Sigmoid colon (tissue), 7 donors: ENCODE results near the gene RBM38. TPM values are rescaled to one million over a fixed set of nuclear protein-coding genes. Genes with fewer than 3 reads are reported as not detected.

Experiments used
- DNase-seq: peaks from one replicate; pipeline ENCODE4 v3.0.0-alpha.2; 2019
- H3K27ac ChIP-seq, 4 donors: fragments of 200-600 bp; sonication (generic); one replicate each; pipeline ENCODE4 v1.5.1; 2016 to 2019; ENCODE audit warnings: mild to moderate bottlenecking in 1 of 4
- H3K27me3 ChIP-seq, 3 donors: fragments of 200-600 bp; sonication (generic); one replicate each; pipeline ENCODE4 v1.5.1; 2019; ENCODE audit warnings: mild to moderate bottlenecking in 1 of 3
- H3K36me3 ChIP-seq, 4 donors: fragments of 200-600 bp; sonication (generic); one replicate each; pipeline ENCODE4 v1.5.1; 2016 to 2019
- H3K4me1 ChIP-seq, 4 donors: fragments of 200-600 bp; sonication (generic); one replicate each; pipeline ENCODE4 v1.5.1; 2017 to 2019
- H3K4me3 ChIP-seq, 4 donors: fragments of 200-600 bp; sonication (generic); one replicate each; pipeline ENCODE4 v1.5.1; 2017 to 2019; ENCODE audit warnings: mild to moderate bottlenecking in 2 of 4, moderate library complexity in 1 of 4
- H3K9me3 ChIP-seq, 4 donors: fragments of 200-600 bp in 3 of 4; sonication (generic) in 3 of 4; one replicate each; pipeline versions ENCODE4 v1.5.1 to v1.6.1; 2013 to 2019
- CTCF ChIP-seq, 4 experiments: fragments of 450-650 bp in 3 of 4; fragments of 200-600 bp in 1 of 4; IDR thresholded peaks; one replicate each; pipeline ENCODE4 v1.5.1; 2016 to 2019; ENCODE audit warnings: antibody characterized with exemption in 4 of 4, mild to moderate bottlenecking in 3 of 4, moderate library complexity in 2 of 4
- EP300 ChIP-seq, 4 donors: sonication (generic); formaldehyde crosslinking; IDR thresholded peaks; one replicate each; pipeline ENCODE4 v1.6.1; 2017; ENCODE audit warnings: antibody characterized with exemption in 4 of 4
- POLR2A ChIP-seq, 2 donors: fragments of 450-650 bp; IDR thresholded peaks; one replicate each; pipeline ENCODE4 v1.6.1; 2016; ENCODE audit warnings: antibody characterized with exemption in 2 of 2, mild to moderate bottlenecking in 2 of 2, moderate library complexity in 2 of 2
- POLR2AphosphoS5 ChIP-seq, 4 donors: sonication (generic); formaldehyde crosslinking; IDR thresholded peaks; one replicate each; pipeline ENCODE4 v1.6.1; 2017; ENCODE audit warnings: antibody characterized with exemption in 4 of 4
- WGBS, 2 donors: extraction: QIAGEN DNeasy Blood & Tissue Kit; methylation state at CpG; one replicate each; pipeline ENCODE4 v1.1.7; 2013; 5-methylcytosine and 5-hydroxymethylcytosine counted together
- intact Hi-C: fragments of 100-400 bp; cut with DNase I; formaldehyde crosslinking; loops from one replicate; pipeline ENCODE4 v1.15.1; 2023
- polyA plus RNA-seq, 3 donors: library from polyadenylated mRNA; stranded (reverse); fragments of 200-250 nt; gene quantifications; one replicate each; pipeline ENCODE4 v1.2.3, GENCODE V29; 2013
- total RNA-seq, 4 donors: library from RNA; depleted of rRNA; stranded (reverse); fragments of >200 nt; gene quantifications; one replicate each; pipeline ENCODE4 v1.1.0, GENCODE V29; 2016
- donor health status: healthy with polysubstance abuse.
- donor health status: Bipolar disorder and iron deficiency.
- donor health status: healthy.

The RBM38 gene
- total and polyA plus RNA-seq, 7 donors = 31.4 to 94.2 (median 59.9) TPM

GRCh38 chr20:57400821-57401564 is 9.8 kb downstream of the RBM38 start:
- DNase-seq = peak; percentile 70
- peaks cover 0 to 100% (median 100%) of the 10 kb centered on the region in 4 donors for H3K4me1 ChIP-seq
- 70 to 84% methylated on average over 21 of the region's 21 CpGs for WGBS, 2 donors
- H3K27me3 ChIP-seq = no peaks in the 10 kb centered on the region
- no peak for TF ChIP-seq POLR2A (IDR thresholded peaks at IDR 0.05)
- no peak for TF ChIP-seq CTCF (IDR thresholded peaks at IDR 0.05)
- no peak for TF ChIP-seq EP300 (IDR thresholded peaks at IDR 0.05)
- TF ChIP-seq POLR2AphosphoS5 (IDR thresholded peaks at IDR 0.05) = peak in 1 of 4 donors; percentile 9
- peak overlapping the region; percentile 92 to 98 (median 98) for H3K27ac ChIP-seq
- peak overlapping the region in 1 of 4 donors; percentile 7 for H3K4me3 ChIP-seq
- no peaks in the 10 kb centered on the region for H3K9me3 ChIP-seq
- H3K36me3 ChIP-seq = peaks cover 17 to 77% (median 48%) of the 10 kb centered on the region in 4 donors
- intact Hi-C loops = no loop called here

- peaks cover 17 to 81% (median 51%) of the 10 kb centered on the region in 4 donors for H3K36me3 ChIP-seq
Observed at GRCh38 chr20:57401565-57401918, 10.3 kb downstream of the RBM38 start.

GRCh38 chr20:57402206-57403125 is 11.3 kb downstream of the RBM38 start:
- Histone ChIP-seq H3K36me3 (peaks cover 17 to 74% (median 51%) of the 10 kb centered on the region in 4 donors), H3K9me3 (no peaks in the 10 kb centered on the region), H3K27me3 (no peaks in the 10 kb centered on the region), H3K4me1 (peaks cover 0 to 100% (median 95%) of the 10 kb centered on the region in 4 donors), H3K27ac (peak overlapping the region; percentile 83 to 98 (median 98)), H3K4me3 (no peak overlapping the region)
- DNase-seq = peak; percentile 56
- TF ChIP-seq CTCF (IDR thresholded peaks at IDR 0.05) (no peak), EP300 (IDR thresholded peaks at IDR 0.05) (no peak), POLR2AphosphoS5 (IDR thresholded peaks at IDR 0.05) (no peak), POLR2A (IDR thresholded peaks at IDR 0.05) (no peak)
- 94 to 96% methylated on average over 32 of the region's 32 CpGs for WGBS, 2 donors
- intact Hi-C loops = no loop called here

More at GRCh38 chr20:57401565-57401918, 10.3 kb downstream of the RBM38 start:
- H3K4me3 ChIP-seq = no peak overlapping the region
- peak; percentile 65 for DNase-seq
- H3K27ac ChIP-seq = peak overlapping the region; percentile 92 to 98 (median 98)
- intact Hi-C loops = no loop called here
- no peaks in the 10 kb centered on the region for H3K27me3 ChIP-seq
- TF ChIP-seq POLR2A (IDR thresholded peaks at IDR 0.05) = no peak
- TF ChIP-seq EP300 (IDR thresholded peaks at IDR 0.05) = no peak
- no peak for TF ChIP-seq POLR2AphosphoS5 (IDR thresholded peaks at IDR 0.05)
- TF ChIP-seq CTCF (IDR thresholded peaks at IDR 0.05) = no peak
- H3K9me3 ChIP-seq = no peaks in the 10 kb centered on the region
- 94 to 96% methylated on average over 7 of the region's 7 CpGs for WGBS, 2 donors
- H3K4me1 ChIP-seq = peaks cover 0 to 100% (median 98%) of the 10 kb centered on the region in 4 donors

GRCh38 chr20:57403216-57403615 is 12.0 kb downstream of the RBM38 start:
- H3K4me3 ChIP-seq = no peak overlapping the region
- WGBS, 2 donors = 80 to 89% methylated on average over 10 of the region's 10 CpGs
- H3K27me3 ChIP-seq = no peaks in the 10 kb centered on the region
- intact Hi-C loops = no loop called here
- peak overlapping the region; percentile 83 to 98 (median 98) for H3K27ac ChIP-seq
- H3K36me3 ChIP-seq = peaks cover 25 to 78% (median 57%) of the 10 kb centered on the region in 4 donors
- DNase-seq = no peak
- no peaks in the 10 kb centered on the region for H3K9me3 ChIP-seq
- TF ChIP-seq CTCF (IDR thresholded peaks at IDR 0.05) = no peak
- TF ChIP-seq EP300 (IDR thresholded peaks at IDR 0.05) = no peak
- H3K4me1 ChIP-seq = peaks cover 0 to 100% (median 94%) of the 10 kb centered on the region in 4 donors
